Epidermal melanocyte (primary cell): ENCODE measurements around the gene TNFRSF14.
"Not testable (repeated sequence)": the region's sequence is repeated elsewhere in the genome, so short reads cannot be mapped to it uniquely, and the experiment has no call there.

ENCODE experiments used
- DNase-seq: peaks from one replicate; pipeline ENCODE4 v3.0.0; 2011; ENCODE audit warnings: low spot score; ENCODE audit not compliant: insufficient read length

TNFRSF14 gene

GRCh38 chr1:2553076-2553475 is 3.1 kb upstream of the TNFRSF14 start:
- not testable (repeated sequence) for DNase-seq

GRCh38 chr1:2553871-2554620 is 2.1 kb upstream of the TNFRSF14 start:
- no peak for DNase-seq

- no peak for DNase-seq
Measured at GRCh38 chr1:2554621-2555387, 1.4 kb upstream of the TNFRSF14 start.

GRCh38 chr1:2555634-2556276 is 416 bp upstream of the TNFRSF14 start:
- peak; percentile 88 for DNase-seq

- DNase-seq, result no peak
Measured at GRCh38 chr1:2556678-2557481, 709 bp downstream of the TNFRSF14 start.

- DNase-seq, result no peak
Measured at GRCh38 chr1:2557482-2558400, 1.6 kb downstream of the TNFRSF14 start.

- DNase-seq, result no peak
Measured at GRCh38 chr1:2558420-2558819, 2.2 kb downstream of the TNFRSF14 start.

GRCh38 chr1:2558861-2559260 is 2.7 kb downstream of the TNFRSF14 start:
- no peak for DNase-seq

- DNase-seq, result no peak
Measured at GRCh38 chr1:2559509-2560298, 3.5 kb downstream of the TNFRSF14 start.

GRCh38 chr1:2560299-2561073 is 4.3 kb downstream of the TNFRSF14 start:
- DNase-seq, result no peak

GRCh38 chr1:2561446-2561845 is 5.3 kb downstream of the TNFRSF14 start:
- no peak for DNase-seq

GRCh38 chr1:2561898-2562895 is 6.0 kb downstream of the TNFRSF14 start:
- no peak for DNase-seq

- no peak for DNase-seq
Measured at GRCh38 chr1:2563205-2563604, 7.0 kb downstream of the TNFRSF14 start.

GRCh38 chr1:2564006-2564814 is 8.0 kb downstream of the TNFRSF14 start:
- no peak for DNase-seq

GRCh38 chr1:2564815-2565374 is 8.7 kb downstream of the TNFRSF14 start:
- no peak for DNase-seq
